A549 (cell line): Measurements from ENCODE around the gene NDUFV3.

Source experiments
- CHD2 ChIP-seq: fragments of 150-350 bp; IDR thresholded peaks from 2 replicates; pipeline ENCODE4 v1.6.1; 2014; ENCODE audit warnings: low read length; ENCODE audit not compliant: partially characterized antibody
- CHD4 ChIP-seq: fragments of 200-600 bp; sonication (generic); IDR thresholded peaks from 2 replicates; pipeline ENCODE4 v1.6.1; 2016; ENCODE audit warnings: antibody characterized with exemption, mild to moderate bottlenecking, borderline replicate concordance
- EHMT2 ChIP-seq: fragments of 200-600 bp; sonication (generic); IDR thresholded peaks from 2 replicates; pipeline ENCODE4 v1.6.1; 2016; ENCODE audit warnings: antibody characterized with exemption, low read depth, mild to moderate bottlenecking, moderate library complexity
- HMGXB4 ChIP-seq: fragments of 250-450 bp; sonication (Bioruptor Pico); IDR thresholded peaks from 2 replicates; pipeline ENCODE4 v1.5.0; 2021; ENCODE audit warnings: mild to moderate bottlenecking, moderate library complexity, borderline replicate concordance
- JUN ChIP-seq, 2 experiments: fragments of >200 bp; sonication (Bioruptor Twin); formaldehyde crosslinking; IDR thresholded peaks; 2 replicates in 1 of 2; 3 replicates in 1 of 2; pipeline ENCODE4 v1.6.1; 2016 to 2017
- POLR2A ChIP-seq: IDR thresholded peaks from 2 replicates; pipeline ENCODE4 v1.6.1; 2012; ENCODE audit warnings: mild to moderate bottlenecking, low read length
- RFX5 ChIP-seq: fragments of 450-650 bp; IDR thresholded peaks from 2 replicates; pipeline ENCODE4 v1.7.1; 2014; ENCODE audit warnings: antibody characterized with exemption, mild to moderate bottlenecking, moderate library complexity
- TF ChIP-seq, protein P1 (sequence below): fragments of >200 bp; sonication (Bioruptor Twin); formaldehyde crosslinking; IDR thresholded peaks from 3 replicates; pipeline ENCODE4 v1.5.1; 2016
- TF ChIP-seq, protein P2 (sequence below): fragments of 200-600 bp; sonication (generic); IDR thresholded peaks from 2 replicates; pipeline ENCODE4 v1.6.1; 2016; ENCODE audit warnings: antibody characterized with exemption, mild to moderate bottlenecking, moderate library complexity

DNA sequence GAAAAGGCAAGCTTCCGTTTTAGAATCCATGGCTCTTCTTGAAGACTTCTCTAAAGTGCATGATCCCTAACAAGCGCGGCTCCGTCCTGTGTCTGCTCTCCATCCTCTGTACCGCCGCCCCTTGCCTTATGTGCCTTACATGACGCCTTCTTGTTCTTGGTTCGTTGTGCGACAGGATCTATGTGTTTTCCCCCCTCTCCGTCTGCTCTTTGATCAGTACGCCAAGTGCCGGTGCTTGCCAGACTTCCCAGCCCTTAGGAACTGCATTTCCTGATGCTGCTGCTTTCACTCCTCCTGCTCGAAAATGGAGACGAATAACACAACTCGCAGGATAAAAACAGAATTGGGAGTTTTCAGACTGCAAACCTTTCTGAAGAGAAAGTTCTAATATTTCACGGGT is 13.1 kb downstream of the NDUFV3 start:
- TF ChIP-seq POLR2A: no peak
- TF ChIP-seq, protein P1, sequence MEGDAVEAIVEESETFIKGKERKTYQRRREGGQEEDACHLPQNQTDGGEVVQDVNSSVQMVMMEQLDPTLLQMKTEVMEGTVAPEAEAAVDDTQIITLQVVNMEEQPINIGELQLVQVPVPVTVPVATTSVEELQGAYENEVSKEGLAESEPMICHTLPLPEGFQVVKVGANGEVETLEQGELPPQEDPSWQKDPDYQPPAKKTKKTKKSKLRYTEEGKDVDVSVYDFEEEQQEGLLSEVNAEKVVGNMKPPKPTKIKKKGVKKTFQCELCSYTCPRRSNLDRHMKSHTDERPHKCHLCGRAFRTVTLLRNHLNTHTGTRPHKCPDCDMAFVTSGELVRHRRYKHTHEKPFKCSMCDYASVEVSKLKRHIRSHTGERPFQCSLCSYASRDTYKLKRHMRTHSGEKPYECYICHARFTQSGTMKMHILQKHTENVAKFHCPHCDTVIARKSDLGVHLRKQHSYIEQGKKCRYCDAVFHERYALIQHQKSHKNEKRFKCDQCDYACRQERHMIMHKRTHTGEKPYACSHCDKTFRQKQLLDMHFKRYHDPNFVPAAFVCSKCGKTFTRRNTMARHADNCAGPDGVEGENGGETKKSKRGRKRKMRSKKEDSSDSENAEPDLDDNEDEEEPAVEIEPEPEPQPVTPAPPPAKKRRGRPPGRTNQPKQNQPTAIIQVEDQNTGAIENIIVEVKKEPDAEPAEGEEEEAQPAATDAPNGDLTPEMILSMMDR: no peak
- no peak for TF ChIP-seq RFX5
- no peak for TF ChIP-seq CHD2
- TF ChIP-seq HMGXB4 (CRISPR knock-in tag): no peak
- TF ChIP-seq CHD4: no peak
- TF ChIP-seq, protein P2, sequence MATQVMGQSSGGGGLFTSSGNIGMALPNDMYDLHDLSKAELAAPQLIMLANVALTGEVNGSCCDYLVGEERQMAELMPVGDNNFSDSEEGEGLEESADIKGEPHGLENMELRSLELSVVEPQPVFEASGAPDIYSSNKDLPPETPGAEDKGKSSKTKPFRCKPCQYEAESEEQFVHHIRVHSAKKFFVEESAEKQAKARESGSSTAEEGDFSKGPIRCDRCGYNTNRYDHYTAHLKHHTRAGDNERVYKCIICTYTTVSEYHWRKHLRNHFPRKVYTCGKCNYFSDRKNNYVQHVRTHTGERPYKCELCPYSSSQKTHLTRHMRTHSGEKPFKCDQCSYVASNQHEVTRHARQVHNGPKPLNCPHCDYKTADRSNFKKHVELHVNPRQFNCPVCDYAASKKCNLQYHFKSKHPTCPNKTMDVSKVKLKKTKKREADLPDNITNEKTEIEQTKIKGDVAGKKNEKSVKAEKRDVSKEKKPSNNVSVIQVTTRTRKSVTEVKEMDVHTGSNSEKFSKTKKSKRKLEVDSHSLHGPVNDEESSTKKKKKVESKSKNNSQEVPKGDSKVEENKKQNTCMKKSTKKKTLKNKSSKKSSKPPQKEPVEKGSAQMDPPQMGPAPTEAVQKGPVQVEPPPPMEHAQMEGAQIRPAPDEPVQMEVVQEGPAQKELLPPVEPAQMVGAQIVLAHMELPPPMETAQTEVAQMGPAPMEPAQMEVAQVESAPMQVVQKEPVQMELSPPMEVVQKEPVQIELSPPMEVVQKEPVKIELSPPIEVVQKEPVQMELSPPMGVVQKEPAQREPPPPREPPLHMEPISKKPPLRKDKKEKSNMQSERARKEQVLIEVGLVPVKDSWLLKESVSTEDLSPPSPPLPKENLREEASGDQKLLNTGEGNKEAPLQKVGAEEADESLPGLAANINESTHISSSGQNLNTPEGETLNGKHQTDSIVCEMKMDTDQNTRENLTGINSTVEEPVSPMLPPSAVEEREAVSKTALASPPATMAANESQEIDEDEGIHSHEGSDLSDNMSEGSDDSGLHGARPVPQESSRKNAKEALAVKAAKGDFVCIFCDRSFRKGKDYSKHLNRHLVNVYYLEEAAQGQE: no peak
- TF ChIP-seq EHMT2: no peak
- TF ChIP-seq JUN (IDR thresholded peaks at IDR 0.05): no peak
